Vagina (tissue), 2 donors: ENCODE measurements around the gene GTF2A1. TPM values are rescaled to one million over a fixed set of nuclear protein-coding genes. Genes with fewer than 3 reads are reported as not detected.

ENCODE experiments used
- DNase-seq, 2 donors: peaks; one replicate each; pipeline ENCODE4 v3.0.0-alpha.2; 2017; ENCODE audit errors: extremely low spot score in 2 of 2
- H3K27ac ChIP-seq: fragments of 200-600 bp; sonication (generic); one replicate; pipeline ENCODE4 v1.5.1; 2019
- H3K27me3 ChIP-seq: fragments of 200-600 bp; sonication (generic); one replicate; pipeline ENCODE4 v1.5.1; 2019
- H3K36me3 ChIP-seq, 2 donors: fragments of 200-600 bp; sonication (generic); one replicate each; pipeline ENCODE4 v1.5.1; 2017 to 2019
- H3K4me1 ChIP-seq: fragments of 200-600 bp; sonication (generic); one replicate; pipeline ENCODE4 v1.5.1; 2019
- H3K4me3 ChIP-seq, 2 donors: fragments of 200-600 bp; sonication (generic); 1 replicate in 1 of 2; 2 replicates in 1 of 2; pipeline ENCODE4 v1.5.1; 2016 to 2019
- H3K9me3 ChIP-seq: fragments of 200-600 bp; sonication (generic); one replicate; pipeline ENCODE4 v1.5.1; 2019
- CTCF ChIP-seq, 3 experiments: fragments of 450-650 bp in 2 of 3; fragments of 200-600 bp in 1 of 3; sonication (generic) in 1 of 3; IDR thresholded peaks; one replicate each; pipeline ENCODE4 v1.5.1; 2017 to 2019; ENCODE audit warnings: antibody characterized with exemption in 3 of 3, mild to moderate bottlenecking in 2 of 3, moderate library complexity in 2 of 3
- POLR2A ChIP-seq, 2 donors: fragments of 450-650 bp; IDR thresholded peaks; one replicate each; pipeline ENCODE4 v1.6.1; 2017; ENCODE audit warnings: antibody characterized with exemption in 2 of 2, mild to moderate bottlenecking in 2 of 2, moderate library complexity in 2 of 2
- POLR2AphosphoS5 ChIP-seq, 2 donors: sonication (generic); formaldehyde crosslinking; IDR thresholded peaks; one replicate each; pipeline ENCODE4 v1.9.0; 2017; ENCODE audit warnings: antibody characterized with exemption in 2 of 2, mild to moderate bottlenecking in 2 of 2, low read depth in 1 of 2; ENCODE audit not compliant: insufficient read depth in 1 of 2
- intact Hi-C: fragments of 100-400 bp; cut with DNase I; formaldehyde crosslinking; loops from one replicate; pipeline ENCODE4 v1.15.1; 2023
- total RNA-seq: library from RNA; depleted of rRNA; stranded (reverse); fragments of >200 nt; gene quantifications from one replicate; pipeline ENCODE4 v1.2.3, GENCODE V29; 2016

The GTF2A1 gene
- total RNA-seq, 1 donor from 2014 or later = 21.6 TPM

GRCh38 chr14:81172353-81172752 lies 48.4 kb downstream of the GTF2A1 start:
- no peak overlapping the region for H3K4me3 ChIP-seq
- H3K27me3 ChIP-seq = no peaks in the 10 kb centered on the region
- peaks cover 11% of the 10 kb centered on the region for H3K4me1 ChIP-seq
- intact Hi-C loops = loop anchor here (10.0 kb wide), 1 partner anchor 178 kb away; no protein-coding TSS in a partner anchor
- H3K27ac ChIP-seq = no peak overlapping the region
- no peaks in the 10 kb centered on the region for H3K36me3 ChIP-seq
- TF ChIP-seq CTCF (IDR thresholded peaks at IDR 0.05) (no peak), POLR2AphosphoS5 (IDR thresholded peaks at IDR 0.05; ENCODE audit: insufficient read depth in 1 of 2, low read depth in 1 of 2) (no peak), POLR2A (IDR thresholded peaks at IDR 0.05) (no peak)
- no peaks in the 10 kb centered on the region for H3K9me3 ChIP-seq
- no peak for DNase-seq

GRCh38 chr14:81170829-81171195 lies 49.9 kb downstream of the GTF2A1 start:
- intact Hi-C loops = loop anchor here (10.0 kb wide), 1 partner anchor 176 kb away; no protein-coding TSS in a partner anchor
- Histone ChIP-seq H3K4me3 (no peak overlapping the region), H3K4me1 (peaks cover 11% of the 10 kb centered on the region), H3K36me3 (no peaks in the 10 kb centered on the region), H3K9me3 (no peaks in the 10 kb centered on the region), H3K27ac (peak overlapping the region; percentile 87), H3K27me3 (no peaks in the 10 kb centered on the region)
- TF ChIP-seq POLR2AphosphoS5 (IDR thresholded peaks at IDR 0.05; ENCODE audit: insufficient read depth in 1 of 2, low read depth in 1 of 2) (no peak), POLR2A (IDR thresholded peaks at IDR 0.05) (no peak), CTCF (IDR thresholded peaks at IDR 0.05) (no peak)
- no peak for DNase-seq

- Histone ChIP-seq H3K9me3 (no peaks in the 10 kb centered on the region), H3K27me3 (no peaks in the 10 kb centered on the region), H3K36me3 (no peaks in the 10 kb centered on the region), H3K4me3 (peak overlapping the region; percentile 64 to 72), H3K27ac (peak overlapping the region; percentile 87), H3K4me1 (peaks cover 11% of the 10 kb centered on the region)
- peak in 1 of 2 donors; percentile 95 for DNase-seq
- intact Hi-C loops = loop anchor here (10.0 kb wide), 1 partner anchor 175 kb away; no protein-coding TSS in a partner anchor
- TF ChIP-seq POLR2AphosphoS5 (IDR thresholded peaks at IDR 0.05; ENCODE audit: insufficient read depth in 1 of 2, low read depth in 1 of 2) = peak; percentile 83 to 94
- TF ChIP-seq POLR2A (IDR thresholded peaks at IDR 0.05) = peak in 1 of 2 donors; percentile 57
- TF ChIP-seq CTCF (IDR thresholded peaks at IDR 0.05) = peak; percentile 59 to 83 (median 67)
Measured at GRCh38 chr14:81170104-81170828, 50.5 kb downstream of the GTF2A1 start.

GRCh38 chr14:81169711-81170103 lies 51.1 kb downstream of the GTF2A1 start:
- Histone ChIP-seq H3K4me1 (peaks cover 11% of the 10 kb centered on the region), H3K27me3 (no peaks in the 10 kb centered on the region), H3K4me3 (peak overlapping the region; percentile 64 to 72), H3K36me3 (no peaks in the 10 kb centered on the region), H3K27ac (peak overlapping the region; percentile 87), H3K9me3 (no peaks in the 10 kb centered on the region)
- no peak for TF ChIP-seq POLR2A (IDR thresholded peaks at IDR 0.05)
- TF ChIP-seq CTCF (IDR thresholded peaks at IDR 0.05) = no peak
- TF ChIP-seq POLR2AphosphoS5 (IDR thresholded peaks at IDR 0.05; ENCODE audit: insufficient read depth in 1 of 2, low read depth in 1 of 2) = no peak
- intact Hi-C loops = loop anchor here (10.0 kb wide), 1 partner anchor 175 kb away; no protein-coding TSS in a partner anchor
- no peak for DNase-seq

GRCh38 chr14:81169267-81169666 lies 51.5 kb downstream of the GTF2A1 start:
- Histone ChIP-seq H3K36me3 (no peaks in the 10 kb centered on the region), H3K4me3 (peak overlapping the region; percentile 64 to 72), H3K27me3 (no peaks in the 10 kb centered on the region), H3K4me1 (peaks cover 11% of the 10 kb centered on the region), H3K27ac (peak overlapping the region; percentile 87), H3K9me3 (no peaks in the 10 kb centered on the region)
- intact Hi-C loops = no loop called here
- TF ChIP-seq POLR2AphosphoS5 (IDR thresholded peaks at IDR 0.05; ENCODE audit: insufficient read depth in 1 of 2, low read depth in 1 of 2) (no peak), CTCF (IDR thresholded peaks at IDR 0.05) (no peak), POLR2A (IDR thresholded peaks at IDR 0.05) (no peak)
- no peak for DNase-seq
